K562 (cell line): ENCODE measurements around the gene LAG3. TPM values are rescaled to one million over a fixed set of nuclear protein-coding genes. Genes with fewer than 3 reads are reported as not detected.

Experiments
- ASH1L ChIP-seq: fragments of 450-650 bp; IDR thresholded peaks from 2 replicates; pipeline ENCODE4 v1.6.1; 2018; ENCODE audit warnings: borderline replicate concordance, mild to moderate bottlenecking, low read depth; ENCODE audit not compliant: partially characterized antibody
- CAMTA2 ChIP-seq: fragments of 250-450 bp; sonication (Bioruptor Pico); conservative IDR thresholded peaks from 2 replicates; pipeline ENCODE4 v1.5.1; 2022
- CREB3 ChIP-seq: fragments of 450-650 bp; conservative IDR thresholded peaks from 2 replicates; pipeline ENCODE4 v1.6.1; 2016; ENCODE audit warnings: missing genetic modification characterization, low read depth, mild to moderate bottlenecking, missing compliant biosample characterization, moderate library complexity
- ETV5 ChIP-seq: sonication (generic); formaldehyde crosslinking; IDR thresholded peaks from 2 replicates; pipeline ENCODE4 v1.4.0; 2020; ENCODE audit warnings: low read depth, mild to moderate bottlenecking, missing genetic modification reagents
- GTF2F1 ChIP-seq: IDR thresholded peaks from 2 replicates; pipeline ENCODE4 v1.6.1; 2011; ENCODE audit warnings: low read depth, low read length, improper control_type of control experiment
- HDAC6 ChIP-seq: IDR thresholded peaks from 2 replicates; pipeline ENCODE4 v1.6.1; 2012; ENCODE audit warnings: low read depth, mild to moderate bottlenecking, control low read depth, inconsistent platforms, low read length, moderate library complexity
- HMG20B ChIP-seq: fragments of 250-450 bp; sonication (Bioruptor Pico); IDR thresholded peaks from 2 replicates; pipeline ENCODE4 v1.5.0; 2021; ENCODE audit warnings: mild to moderate bottlenecking
- HNRNPUL1 ChIP-seq: fragments of 200-400 bp; formaldehyde crosslinking; IDR thresholded peaks from 2 replicates; pipeline ENCODE4 v1.6.1; 2017; ENCODE audit warnings: low read length
- MCM7 ChIP-seq, 2 experiments: fragments of 450-650 bp; IDR thresholded peaks; 2 replicates each; pipeline ENCODE4 v1.6.1; 2016 to 2018
- MLLT1 ChIP-seq, 2 experiments: fragments of 450-650 bp; IDR thresholded peaks; 2 replicates each; pipeline ENCODE4 v1.6.1; 2016
- MTA1 ChIP-seq: fragments of 450-650 bp; IDR thresholded peaks from 2 replicates; pipeline ENCODE4 v1.6.1; 2017; ENCODE audit warnings: borderline replicate concordance
- PRMT5 ChIP-seq: sonication (generic); formaldehyde crosslinking; IDR thresholded peaks from 2 replicates; pipeline ENCODE4 v1.5.0; 2020; ENCODE audit warnings: missing genetic modification reagents
- RB1 ChIP-seq: fragments of 450-650 bp; IDR thresholded peaks from 2 replicates; pipeline ENCODE4 v1.6.1; 2017; ENCODE audit warnings: low read depth, mild to moderate bottlenecking
- RCOR1 ChIP-seq, 2 experiments: IDR thresholded peaks; 2 replicates each; pipeline ENCODE4 v1.6.1; 2012; ENCODE audit warnings: low read depth in 2 of 2, low read length in 2 of 2, borderline replicate concordance in 1 of 2, improper control_type of control experiment in 1 of 2
- SAFB2 ChIP-seq: fragments of 200-400 bp; formaldehyde crosslinking; IDR thresholded peaks from 2 replicates; pipeline ENCODE4 v1.6.1; 2018; ENCODE audit warnings: borderline replicate concordance, low read length, low read depth, moderate library complexity; ENCODE audit not compliant: severe bottlenecking
- TEAD4 ChIP-seq, 2 experiments: sonication (generic) in 1 of 2; formaldehyde crosslinking in 1 of 2; IDR thresholded peaks; 2 replicates each; pipeline versions ENCODE4 v1.6.1 to v1.8.0; 2012 to 2022; ENCODE audit warnings: borderline replicate concordance in 1 of 2, inconsistent platforms in 1 of 2, low read length in 1 of 2, mild to moderate bottlenecking in 1 of 2, missing genetic modification reagents in 1 of 2
- TRIM28 ChIP-seq: fragments of 450-650 bp; IDR thresholded peaks from 2 replicates; pipeline ENCODE4 v1.6.1; 2017
- ZBTB8A ChIP-seq: fragments of 450-650 bp; IDR thresholded peaks from 2 replicates; pipeline ENCODE4 v1.6.1; 2018; ENCODE audit warnings: mild to moderate bottlenecking, moderate library complexity; ENCODE audit not compliant: partially characterized antibody
- ZNF184 ChIP-seq: sonication (generic); formaldehyde crosslinking; IDR thresholded peaks from 2 replicates; pipeline ENCODE4 v1.5.0; 2020; ENCODE audit warnings: missing genetic modification reagents
- ZNF449 ChIP-seq: fragments of 250-450 bp; sonication (Bioruptor Pico); IDR thresholded peaks from 2 replicates; pipeline ENCODE4 v1.8.0; 2022; ENCODE audit warnings: moderate library complexity, mild to moderate bottlenecking, inconsistent platforms
- polyA plus RNA-seq, 8 experiments: library from polyadenylated mRNA; depleted of rRNA in 4 of 8; stranded (reverse) in 5 of 8; unstranded in 3 of 8; fragments of >200 nt; fragmentation: Nextera tagmentation in 2 of 8; fragmentation: Illumina TruSeq in 1 of 8; extraction: Ambion mirVana in 2 of 8; extraction: Trizol in 1 of 8; gene quantifications; 2 replicates each; pipeline versions ENCODE4 v1.2.1 to v1.2.3, GENCODE V29; 2011 to 2014; ENCODE audit warnings: inconsistent platforms in 1 of 8, missing spikeins in 1 of 8
- total RNA-seq, 7 experiments: library from RNA; depleted of rRNA in 6 of 7; stranded (reverse); fragments of >200 nt in 6 of 7; fragmentation: Illumina TruSeq in 2 of 7; extraction: Trizol in 2 of 7; gene quantifications; 2 replicates each; pipeline versions ENCODE4 v1.2.1 to v1.2.3, GENCODE V29; 2011 to 2021; ENCODE audit warnings: low replicate concordance in 1 of 7
- TF ChIP-seq, protein P1 (sequence below): fragments of 450-650 bp; formaldehyde crosslinking; IDR thresholded peaks from 2 replicates; pipeline ENCODE4 v1.4.0; 2022; ENCODE audit warnings: missing genetic modification characterization
- TF ChIP-seq, protein P2 (sequence below): IDR thresholded peaks from 2 replicates; pipeline ENCODE4 v1.6.1; 2011; ENCODE audit not compliant: insufficient read length; ENCODE audit errors: extremely low read depth

LAG3 gene
- total and polyA plus RNA-seq, 9 of the 15 experiments (the other 6 are each of a cell fraction or from before 2014, with no cell fraction given), result 0.07 to 0.66 (median 0.09) TPM; not detected in 1

DNA sequence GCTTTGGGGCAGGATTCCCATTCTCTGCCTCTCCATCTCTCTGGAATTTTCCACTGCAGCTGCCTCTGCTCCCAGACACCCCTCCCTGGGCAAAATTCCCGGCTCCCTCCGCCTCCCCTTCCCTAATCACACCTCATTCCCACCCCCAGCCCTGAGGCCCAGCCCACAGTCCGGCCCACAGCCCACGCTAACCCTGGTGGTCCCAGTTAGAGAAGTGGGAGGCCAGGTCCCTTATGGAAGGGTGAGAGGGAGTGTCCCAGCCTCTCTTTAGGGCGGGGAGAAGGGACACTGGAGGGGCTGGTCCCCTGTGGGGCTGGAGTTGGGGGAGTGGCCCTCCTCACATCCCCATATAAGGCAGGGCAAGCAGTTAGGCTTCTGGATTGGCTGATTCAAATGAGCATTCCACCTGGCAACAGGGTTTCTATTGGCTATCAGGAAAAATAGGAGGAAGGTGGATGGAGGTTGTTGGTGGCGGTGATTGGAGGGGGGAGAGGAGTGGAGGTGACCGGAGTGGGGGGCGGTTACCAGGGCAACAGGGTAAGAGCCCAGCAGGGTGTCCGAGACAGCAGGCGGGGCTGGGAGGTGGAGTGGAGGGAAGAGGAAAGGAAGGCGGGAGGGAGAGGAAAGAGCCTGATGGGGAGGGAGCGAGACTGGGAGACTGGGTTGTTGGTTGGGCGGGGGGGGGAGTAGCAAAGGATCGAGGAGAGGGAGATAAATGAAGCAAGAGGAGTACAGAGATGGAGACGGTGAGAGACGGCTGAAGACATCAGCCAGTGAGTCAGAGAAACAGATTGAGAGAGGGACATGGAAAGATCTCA is 8.1 kb upstream of the LAG3 start (continued):
- TF ChIP-seq, protein P1, sequence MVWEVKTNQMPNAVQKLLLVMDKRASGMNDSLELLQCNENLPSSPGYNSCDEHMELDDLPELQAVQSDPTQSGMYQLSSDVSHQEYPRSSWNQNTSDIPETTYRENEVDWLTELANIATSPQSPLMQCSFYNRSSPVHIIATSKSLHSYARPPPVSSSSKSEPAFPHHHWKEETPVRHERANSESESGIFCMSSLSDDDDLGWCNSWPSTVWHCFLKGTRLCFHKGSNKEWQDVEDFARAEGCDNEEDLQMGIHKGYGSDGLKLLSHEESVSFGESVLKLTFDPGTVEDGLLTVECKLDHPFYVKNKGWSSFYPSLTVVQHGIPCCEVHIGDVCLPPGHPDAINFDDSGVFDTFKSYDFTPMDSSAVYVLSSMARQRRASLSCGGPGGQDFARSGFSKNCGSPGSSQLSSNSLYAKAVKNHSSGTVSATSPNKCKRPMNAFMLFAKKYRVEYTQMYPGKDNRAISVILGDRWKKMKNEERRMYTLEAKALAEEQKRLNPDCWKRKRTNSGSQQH (CRISPR knock-in tag), result 0 out of 2 replicates have a peak, but pooled peaks have one; percentile 7
- TF ChIP-seq CAMTA2 (no peak), TRIM28 (no peak), ETV5 (CRISPR knock-in tag) (no peak), ZNF184 (CRISPR knock-in tag) (no peak), RCOR1 (IDR thresholded peaks at IDR 0.05; ENCODE audit: borderline replicate concordance in 1 of 2, low read depth in 2 of 2, low read length in 2 of 2) (0 out of 4 replicates have a peak, but pooled peaks have one; percentile 5 to 8), SAFB2 (no peak), TEAD4 (IDR thresholded peaks at IDR 0.05; ENCODE audit: low read length) (no peak), TEAD4 (CRISPR knock-in tag; IDR thresholded peaks at IDR 0.05; ENCODE audit: borderline replicate concordance) (no peak), MTA1 (no peak), ZBTB8A (no peak), RB1 (no peak), HMG20B (CRISPR knock-in tag) (no peak), GTF2F1 (peak; percentile 51; the same call in 1 of the 2 replicates), HDAC6 (no peak), PRMT5 (CRISPR knock-in tag) (no peak), ZNF449 (CRISPR knock-in tag) (no peak), ASH1L (peak; percentile 77), MCM7 (IDR thresholded peaks at IDR 0.05) (no peak), CREB3 (tag) (no peak), MLLT1 (IDR thresholded peaks at IDR 0.05) (peak in 1 of 2 experiments; percentile 65; a peak in 1 of 4 replicates), HNRNPUL1 (no peak)
- TF ChIP-seq, protein P2, sequence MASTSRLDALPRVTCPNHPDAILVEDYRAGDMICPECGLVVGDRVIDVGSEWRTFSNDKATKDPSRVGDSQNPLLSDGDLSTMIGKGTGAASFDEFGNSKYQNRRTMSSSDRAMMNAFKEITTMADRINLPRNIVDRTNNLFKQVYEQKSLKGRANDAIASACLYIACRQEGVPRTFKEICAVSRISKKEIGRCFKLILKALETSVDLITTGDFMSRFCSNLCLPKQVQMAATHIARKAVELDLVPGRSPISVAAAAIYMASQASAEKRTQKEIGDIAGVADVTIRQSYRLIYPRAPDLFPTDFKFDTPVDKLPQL, result no peak
